H9 (cell line): ENCODE results near the gene PRLHR. TPM values are rescaled to one million over a fixed set of nuclear protein-coding genes. Genes with fewer than 3 reads are reported as not detected.

ENCODE experiments used
- DNase-seq: peaks from one replicate; pipeline ENCODE4 v3.0.0-alpha.2; 2017
- H2AFZ ChIP-seq: one replicate; pipeline ENCODE4 v1.6.1; 2013; ENCODE audit warnings: mild to moderate bottlenecking, low read length, control low read depth, moderate library complexity
- H2AK5ac ChIP-seq: 2 replicates; pipeline ENCODE4 v1.6.1; 2013; ENCODE audit warnings: low read length, control low read depth, mixed read lengths; ENCODE audit not compliant: insufficient read length
- H2BK120ac ChIP-seq: one replicate; pipeline ENCODE4 v1.6.1; 2013; ENCODE audit warnings: low read depth, mild to moderate bottlenecking, low read length, control low read depth, inconsistent platforms; ENCODE audit not compliant: poor library complexity, severe bottlenecking
- H2BK12ac ChIP-seq: 2 replicates; pipeline ENCODE4 v1.6.1; 2013; ENCODE audit warnings: low read length, control low read depth, mixed read lengths, low read depth; ENCODE audit not compliant: insufficient read length
- H2BK15ac ChIP-seq: 2 replicates; pipeline ENCODE4 v1.6.1; 2013; ENCODE audit warnings: low read depth, low read length, control low read depth
- H2BK20ac ChIP-seq: one replicate; pipeline ENCODE4 v1.6.1; 2013; ENCODE audit warnings: low read depth, mild to moderate bottlenecking, low read length, control low read depth, inconsistent platforms; ENCODE audit not compliant: poor library complexity, severe bottlenecking
- H2BK5ac ChIP-seq: 2 replicates; pipeline ENCODE4 v1.6.1; 2013; ENCODE audit warnings: low read length, control low read depth, mixed read lengths; ENCODE audit not compliant: insufficient read length
- H3K14ac ChIP-seq: 2 replicates; pipeline ENCODE4 v1.6.1; 2013; ENCODE audit warnings: low read length, control low read depth; ENCODE audit not compliant: insufficient read depth
- H3K18ac ChIP-seq: 2 replicates; pipeline ENCODE4 v1.6.1; 2013; ENCODE audit warnings: low read depth, mild to moderate bottlenecking, mixed read lengths, low read length, control low read depth; ENCODE audit not compliant: insufficient read length
- H3K23ac ChIP-seq: 2 replicates; pipeline ENCODE4 v1.6.1; 2013; ENCODE audit warnings: low read length, control low read depth, mixed read lengths, low read depth; ENCODE audit not compliant: insufficient read length
- H3K23me2 ChIP-seq: 2 replicates; pipeline ENCODE4 v1.6.1; 2013; ENCODE audit warnings: low read depth, mild to moderate bottlenecking, mixed read lengths, low read length, control low read depth; ENCODE audit not compliant: insufficient read length, poor library complexity, severe bottlenecking
- H3K27ac ChIP-seq: 2 replicates; pipeline ENCODE4 v1.5.1; 2013; ENCODE audit warnings: low read length, control low read depth, mixed read lengths, low read depth; ENCODE audit not compliant: insufficient read length
- H3K27me3 ChIP-seq: 2 replicates; pipeline ENCODE4 v1.6.1; 2013; ENCODE audit warnings: low read length, control low read depth, inconsistent platforms; ENCODE audit not compliant: insufficient read depth
- H3K4ac ChIP-seq: 2 replicates; pipeline ENCODE4 v1.6.1; 2013; ENCODE audit warnings: low read depth, mild to moderate bottlenecking, control low read depth, inconsistent platforms, low read length, moderate library complexity
- H3K4me1 ChIP-seq: 2 replicates; pipeline ENCODE4 v1.6.1; 2013; ENCODE audit warnings: low read length, control low read depth, inconsistent platforms; ENCODE audit not compliant: insufficient read depth
- H3K4me2 ChIP-seq: 2 replicates; pipeline ENCODE4 v1.6.1; 2013; ENCODE audit warnings: low read length, control low read depth, mixed read lengths; ENCODE audit not compliant: insufficient read length, insufficient read depth
- H3K56ac ChIP-seq: 2 replicates; pipeline ENCODE4 v1.6.1; 2013; ENCODE audit warnings: low read depth, mild to moderate bottlenecking, mixed read lengths, low read length, control low read depth; ENCODE audit not compliant: insufficient read length
- H3K79me1 ChIP-seq: 2 replicates; pipeline ENCODE4 v1.6.1; 2013; ENCODE audit warnings: low read depth, mild to moderate bottlenecking, moderate library complexity, low read length, control low read depth, inconsistent platforms; ENCODE audit not compliant: insufficient read depth, poor library complexity, severe bottlenecking
- H3K79me2 ChIP-seq: 2 replicates; pipeline ENCODE4 v1.6.1; 2013; ENCODE audit warnings: low read length, control low read depth, inconsistent platforms; ENCODE audit not compliant: insufficient read depth
- H3K9ac ChIP-seq: 2 replicates; pipeline ENCODE4 v1.6.1; 2013; ENCODE audit warnings: low read length, control low read depth, mixed read lengths; ENCODE audit not compliant: insufficient read length; ENCODE audit errors: extremely low read depth
- H3K9me3 ChIP-seq: one replicate; pipeline ENCODE4 v1.6.1; 2013; ENCODE audit warnings: low read depth, low read length, inconsistent platforms; ENCODE audit not compliant: control insufficient read depth
- H3T11ph ChIP-seq: one replicate; pipeline ENCODE4 v1.6.1; 2013; ENCODE audit warnings: mild to moderate bottlenecking, low read length, control low read depth, inconsistent platforms
- H4K20me1 ChIP-seq: one replicate; pipeline ENCODE4 v1.6.1; 2013; ENCODE audit not compliant: control insufficient read depth, insufficient read length, insufficient read depth
- H4K5ac ChIP-seq: 2 replicates; pipeline ENCODE4 v1.6.1; 2013; ENCODE audit warnings: low read depth, mild to moderate bottlenecking, mixed read lengths, low read length, control low read depth; ENCODE audit not compliant: insufficient read length
- H4K8ac ChIP-seq: replicated peaks from 2 replicates; pipeline ENCODE4 v1.6.1; 2013; ENCODE audit warnings: low read length, control low read depth, mixed read lengths, low read depth; ENCODE audit not compliant: insufficient read length
- H4K91ac ChIP-seq: 2 replicates; pipeline ENCODE4 v1.6.1; 2013; ENCODE audit warnings: low read depth, mild to moderate bottlenecking, moderate library complexity, mixed read lengths, low read length, control low read depth; ENCODE audit not compliant: insufficient read length
- H3K27ac Mint-ChIP-seq, 3 experiments: 2 replicates in 2 of 3; 3 replicates in 1 of 3; pipeline ENCODE4 v1.8.0; 2020 to 2021; ENCODE audit warnings: mixed read lengths in 3 of 3, mild to moderate bottlenecking in 1 of 3, moderate library complexity in 1 of 3
- H3K27me3 Mint-ChIP-seq: 2 replicates; pipeline ENCODE4 v1.8.0; 2021; ENCODE audit warnings: low read depth, mild to moderate bottlenecking, moderate library complexity, mixed read lengths
- H3K36me3 Mint-ChIP-seq, 3 experiments: 2 replicates in 2 of 3; 3 replicates in 1 of 3; pipeline ENCODE4 v1.8.0; 2020 to 2021; ENCODE audit warnings: low read depth in 3 of 3, mixed read lengths in 3 of 3; ENCODE audit not compliant: insufficient read depth in 1 of 3
- H3K4me1 Mint-ChIP-seq, 2 experiments: 2 replicates each; pipeline ENCODE4 v1.8.0; 2020; ENCODE audit warnings: mixed read lengths in 2 of 2
- H3K4me3 Mint-ChIP-seq, 2 experiments: 2 replicates in 1 of 2; 3 replicates in 1 of 2; pipeline ENCODE4 v1.8.0; 2020 to 2021; ENCODE audit warnings: mild to moderate bottlenecking in 2 of 2, mixed read lengths in 2 of 2, moderate library complexity in 1 of 2
- H3K9me3 Mint-ChIP-seq, 2 experiments: 2 replicates in 1 of 2; 3 replicates in 1 of 2; pipeline ENCODE4 v1.8.0; 2020; ENCODE audit warnings: mild to moderate bottlenecking in 2 of 2, mixed read lengths in 2 of 2, moderate library complexity in 1 of 2
- CTCF ChIP-seq: fragments of 200-600 bp; sonication (generic); conservative IDR thresholded peaks from 3 replicates; pipeline ENCODE4 v1.8.0; 2021; ENCODE audit warnings: antibody characterized with exemption, mild to moderate bottlenecking
- WGBS: extraction: QIAGEN DNeasy Blood & Tissue Kit; methylation state at CpG from one replicate; pipeline ENCODE4 v1.1.7; 2013; ENCODE audit warnings: missing lambda C conversion rate, low lambda C conversion rate, mixed read lengths; ENCODE audit not compliant: insufficient read length; ENCODE audit errors: extremely low coverage; 5-methylcytosine and 5-hydroxymethylcytosine counted together
- total RNA-seq: library from RNA; stranded (reverse); gene quantifications from 2 replicates; pipeline ENCODE4 v1.2.1, GENCODE V29; 2021

Gene PRLHR
- total RNA-seq, 1 experiment from 2014 or later, result not detected

DNA sequence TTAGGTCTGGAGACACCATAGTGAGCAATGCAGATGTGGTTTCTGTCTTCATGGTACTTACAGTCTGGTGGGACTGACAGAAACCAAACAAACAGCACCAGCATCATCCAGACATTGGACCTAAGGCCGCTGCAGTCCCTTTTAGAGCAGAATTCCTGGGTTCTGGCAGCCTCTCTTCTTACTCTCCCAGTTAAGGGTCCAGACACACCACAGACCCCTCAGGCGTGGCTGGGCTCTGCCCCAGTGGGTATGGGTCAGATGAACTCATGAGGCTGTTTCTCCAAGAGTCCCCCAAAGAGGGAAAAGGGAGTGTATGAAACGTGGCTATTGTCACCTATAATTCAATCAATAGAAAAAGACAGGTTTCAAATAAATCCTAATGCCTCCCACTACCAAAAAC lies 31.3 kb downstream of the PRLHR start:
- no peak for TF ChIP-seq CTCF
- Histone ChIP-seq H3K9ac (no peak overlapping the region), H3K4me1 (no peaks in the 10 kb centered on the region), H3K27ac (no peak overlapping the region), H2BK15ac (no peak overlapping the region), H3K79me1 (no peaks in the 10 kb centered on the region), H2BK5ac (no peak overlapping the region), H3K14ac (no peak overlapping the region), H3K23me2 (no peaks in the 10 kb centered on the region), H4K8ac (no peak overlapping the region), H2AFZ (no peak overlapping the region), H4K91ac (no peak overlapping the region), H3K4me2 (no peak overlapping the region), H3K9me3 (no peaks in the 10 kb centered on the region), H4K20me1 (no peaks in the 10 kb centered on the region), H3K18ac (no peak overlapping the region), H3K27me3 (no peaks in the 10 kb centered on the region), H2AK5ac (no peak overlapping the region), H3K4ac (no peak overlapping the region), H2BK20ac (no peak overlapping the region), H3K23ac (no peak overlapping the region), H3K56ac (no peak overlapping the region), H4K5ac (no peak overlapping the region), H3K79me2 (no peaks in the 10 kb centered on the region), H3T11ph (no peak overlapping the region), H2BK12ac (no peak overlapping the region), H2BK120ac (no peak overlapping the region)
- WGBS, result no CpG with 5 or more reads among the region's 3 CpGs
- H3K4me3 Mint-ChIP-seq, result no peak overlapping the region
- peaks cover 18% of the 10 kb centered on the region in 2 experiments for H3K4me1 Mint-ChIP-seq
- H3K27ac Mint-ChIP-seq, result no peak overlapping the region
- DNase-seq, result no peak
- H3K27me3 Mint-ChIP-seq, result peaks cover 2% of the 10 kb centered on the region; the same call in 1 of the 2 replicates
- H3K36me3 Mint-ChIP-seq, result peaks cover 0 to 27% (median 12%) of the 10 kb centered on the region in 3 experiments; a peak in 5 of 7 replicates
- H3K9me3 Mint-ChIP-seq, result peaks cover 21 to 24% of the 10 kb centered on the region in 2 experiments
